Inflammatory macrophage treated with lipopolysaccharide for 4 hours (primary cell): ENCODE results near the gene FCRL6.

ENCODE experiments used
- DNase-seq: peaks from one replicate; pipeline ENCODE4 v3.0.0-alpha.2; 2020

FCRL6 gene

GRCh38 chr1:159800177-159800930 lies 1.8 kb upstream of the FCRL6 start:
- no peak for DNase-seq

DNA sequence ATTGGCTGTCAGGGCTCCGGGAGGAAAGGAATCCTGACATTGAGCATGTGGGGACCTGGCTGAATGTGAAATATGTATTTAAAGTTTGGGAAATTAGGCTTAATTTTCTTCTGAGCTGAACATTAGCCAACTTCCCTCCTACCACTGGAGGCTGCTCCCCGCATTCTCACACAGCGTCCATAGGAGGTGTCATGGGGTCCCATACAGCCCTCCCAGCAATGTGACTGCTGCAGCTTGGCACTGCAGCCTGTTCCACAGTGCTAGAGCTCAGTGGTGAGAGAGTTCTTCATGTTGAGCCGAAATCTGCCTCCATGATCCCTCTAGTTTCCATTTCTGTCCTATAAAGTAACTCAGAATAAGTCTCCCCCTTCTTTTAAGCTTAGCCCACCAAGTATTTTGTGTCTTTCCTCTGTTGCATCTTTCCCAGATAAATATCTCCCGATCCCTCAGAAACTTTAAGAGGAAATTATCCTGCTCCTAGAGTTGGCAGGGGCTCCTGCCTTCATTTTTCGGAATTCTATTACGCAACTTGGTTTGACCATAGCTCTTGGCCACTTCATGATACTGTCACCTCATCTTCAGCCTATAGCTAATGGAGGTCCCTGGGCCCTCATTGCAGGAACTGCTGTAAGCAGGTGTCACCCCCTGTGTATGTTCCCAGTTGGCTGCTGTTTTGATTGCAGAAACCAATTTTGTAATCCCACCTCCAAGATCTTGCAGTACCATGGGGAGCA lies 2.0 kb downstream of the FCRL6 start:
- DNase-seq = no peak

GRCh38 chr1:159804924-159805323 lies 2.8 kb downstream of the FCRL6 start:
- DNase-seq = no peak

DNA sequence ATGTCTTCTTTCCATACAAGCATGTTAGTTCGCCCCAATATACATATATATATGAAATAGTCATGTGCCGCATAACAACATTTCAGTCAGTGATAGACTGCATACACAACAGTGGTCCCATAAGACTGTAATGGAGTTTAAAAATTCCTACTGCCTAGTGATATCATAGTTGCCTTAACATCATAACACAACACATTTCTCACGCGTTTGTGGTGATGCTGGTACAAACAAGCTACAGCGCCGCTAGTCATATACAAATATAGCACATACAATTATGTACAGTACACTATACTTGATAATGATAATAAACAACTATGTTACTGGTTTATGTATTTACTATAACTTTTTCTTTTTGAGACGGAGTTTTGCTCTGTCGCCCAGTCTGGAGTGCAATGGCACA lies 13.8 kb downstream of the FCRL6 start:
- DNase-seq = no peak

DNA sequence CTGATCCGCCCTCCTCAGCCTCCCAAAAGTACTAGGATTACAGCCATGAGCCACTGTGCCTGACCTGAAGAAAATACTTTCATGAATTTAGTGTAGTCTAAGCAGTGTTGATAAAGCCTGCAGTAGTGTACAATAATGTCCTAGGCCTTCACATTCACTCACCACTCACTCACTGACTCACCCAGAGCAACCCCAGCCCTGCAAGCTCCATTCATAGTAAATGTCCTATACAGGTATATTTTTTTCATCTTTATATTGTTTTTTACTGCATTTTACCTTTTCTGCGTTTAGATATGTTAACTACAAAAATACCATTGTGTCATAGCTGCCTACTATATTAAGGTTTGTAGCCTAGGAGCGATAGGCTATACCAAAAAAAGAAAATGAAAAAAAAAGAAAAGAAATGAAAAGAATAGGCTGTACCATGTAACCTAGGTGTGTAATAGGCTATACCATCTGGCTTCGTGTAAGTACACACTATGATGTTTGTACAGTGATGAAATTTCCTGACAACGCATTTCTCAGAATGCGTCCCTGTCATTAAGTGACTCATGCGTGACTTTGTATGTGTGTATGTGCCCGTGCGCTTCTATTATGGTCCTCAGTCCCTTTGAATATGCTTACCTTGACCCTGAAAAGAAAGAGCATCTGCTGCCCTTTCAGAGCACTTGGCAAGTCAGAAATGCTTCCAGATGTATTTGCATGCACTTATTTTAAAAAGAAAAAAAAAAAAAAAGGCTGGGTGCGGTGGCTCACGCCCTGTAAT lies 15.3 kb downstream of the FCRL6 start:
- DNase-seq = peak; percentile 48

DNA sequence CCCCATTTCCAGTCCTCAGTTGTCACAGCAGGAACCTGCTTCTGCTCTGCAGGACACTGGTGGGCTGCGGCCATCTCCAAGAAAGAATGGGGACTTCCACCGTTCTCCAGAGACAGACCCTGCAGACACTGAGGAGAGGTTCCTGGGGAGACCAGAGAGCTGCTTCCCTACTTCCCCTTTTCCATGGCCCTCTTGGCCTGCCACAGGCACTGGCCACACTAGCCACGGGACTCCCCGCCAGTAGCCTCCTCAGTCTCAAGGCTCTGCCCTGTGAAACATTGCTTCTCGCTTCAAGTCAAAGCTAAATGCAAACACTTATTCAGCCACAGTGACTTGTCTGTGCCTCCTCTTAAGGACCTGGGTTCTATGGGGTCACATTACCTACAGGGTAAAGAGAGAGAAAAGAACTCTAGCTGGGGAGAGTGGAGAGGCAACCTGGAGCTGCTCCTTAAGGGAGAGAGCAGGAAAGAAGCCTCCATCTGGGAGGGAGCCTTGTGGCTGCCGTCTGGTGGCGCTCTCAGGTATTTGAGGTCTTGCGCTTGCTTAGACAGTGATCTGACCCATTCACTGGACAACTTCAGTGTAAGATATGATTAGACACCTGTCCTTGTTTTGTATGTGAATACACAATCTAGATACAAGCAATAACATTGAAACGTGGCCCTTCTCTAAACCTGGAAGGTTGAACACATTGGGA lies 19.2 kb downstream of the FCRL6 start:
- peak; percentile 49 for DNase-seq

DNA sequence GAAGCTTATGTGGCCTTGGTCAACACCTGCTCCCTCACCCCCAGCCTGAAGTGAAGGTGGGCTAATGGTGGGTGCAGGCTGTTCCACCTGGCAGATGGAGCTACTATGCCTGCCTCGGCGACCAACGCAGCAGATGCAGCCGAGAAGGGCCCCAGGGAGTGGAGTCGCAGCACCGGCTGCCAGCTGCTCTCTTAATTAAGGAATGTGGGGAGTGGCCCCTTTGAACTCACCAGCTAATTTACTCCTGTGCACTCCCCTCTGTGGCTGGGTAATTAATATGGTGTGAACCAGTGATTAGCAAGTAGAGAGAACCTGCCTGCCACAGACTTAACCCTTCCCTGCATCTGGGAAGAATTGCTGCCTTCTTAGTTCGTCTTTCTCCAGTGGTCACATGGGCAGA lies 21.2 kb downstream of the FCRL6 start:
- DNase-seq = no peak

GRCh38 chr1:159825564-159825963 lies 23.4 kb downstream of the FCRL6 start:
- DNase-seq = no peak

- DNase-seq = peak; percentile 97
These were observed 24.4 kb downstream of the FCRL6 start, which contains the start of gene SLAMF8 for GRCh38 chr1:159826441-159827101. Gene SLAMF8 (plus strand): TSS chr1:159826873. CDS start chr1:159826899, 26 bp downstream.

DNA sequence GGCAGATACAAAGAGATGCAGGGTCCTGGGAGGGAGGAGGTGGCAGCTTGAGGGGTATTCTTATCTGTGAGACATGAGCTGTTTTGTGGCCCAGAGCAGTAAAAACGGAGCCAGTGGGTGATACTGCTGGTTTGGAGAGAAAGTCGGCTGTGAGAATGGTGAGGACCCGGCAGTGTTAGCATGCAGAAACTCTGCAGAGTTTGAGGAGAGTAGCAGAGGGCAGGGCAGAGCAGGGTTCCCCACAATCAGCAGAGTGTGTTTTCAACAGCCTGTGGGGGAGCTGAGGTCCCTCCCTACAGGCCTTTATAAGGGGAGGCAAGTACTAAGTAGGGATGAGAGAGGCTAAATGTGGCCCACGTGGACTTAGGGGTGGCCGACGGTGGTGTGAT lies 24.9 kb downstream of the FCRL6 start:
- no peak for DNase-seq

GRCh38 chr1:159827549-159827948 lies 25.4 kb downstream of the FCRL6 start:
- no peak for DNase-seq

DNA sequence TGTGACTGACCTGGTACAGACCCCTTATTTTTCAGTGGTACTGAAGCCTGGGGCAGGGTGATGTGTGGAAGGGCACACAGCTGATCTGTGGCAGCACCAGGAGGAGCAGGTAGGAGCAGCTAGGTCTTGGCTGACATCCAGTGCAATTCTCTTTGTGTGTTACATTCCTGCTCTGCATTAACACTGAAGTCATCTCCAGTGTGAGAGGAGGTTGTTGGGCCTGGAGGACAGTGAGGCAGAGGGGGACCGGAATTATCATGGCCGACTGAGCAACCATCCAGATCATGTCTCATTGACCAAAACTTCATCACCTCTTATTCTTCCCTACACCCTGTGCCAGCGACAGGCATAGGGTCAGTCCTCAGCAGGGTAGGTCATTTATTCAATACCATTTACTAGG lies 26.0 kb downstream of the FCRL6 start:
- no peak for DNase-seq

GRCh38 chr1:159828581-159829272 lies 26.6 kb downstream of the FCRL6 start:
- DNase-seq = peak; percentile 90

- DNase-seq = peak; percentile 88
These were observed 27.1 kb downstream of the FCRL6 start for GRCh38 chr1:159829273-159829634.

DNA sequence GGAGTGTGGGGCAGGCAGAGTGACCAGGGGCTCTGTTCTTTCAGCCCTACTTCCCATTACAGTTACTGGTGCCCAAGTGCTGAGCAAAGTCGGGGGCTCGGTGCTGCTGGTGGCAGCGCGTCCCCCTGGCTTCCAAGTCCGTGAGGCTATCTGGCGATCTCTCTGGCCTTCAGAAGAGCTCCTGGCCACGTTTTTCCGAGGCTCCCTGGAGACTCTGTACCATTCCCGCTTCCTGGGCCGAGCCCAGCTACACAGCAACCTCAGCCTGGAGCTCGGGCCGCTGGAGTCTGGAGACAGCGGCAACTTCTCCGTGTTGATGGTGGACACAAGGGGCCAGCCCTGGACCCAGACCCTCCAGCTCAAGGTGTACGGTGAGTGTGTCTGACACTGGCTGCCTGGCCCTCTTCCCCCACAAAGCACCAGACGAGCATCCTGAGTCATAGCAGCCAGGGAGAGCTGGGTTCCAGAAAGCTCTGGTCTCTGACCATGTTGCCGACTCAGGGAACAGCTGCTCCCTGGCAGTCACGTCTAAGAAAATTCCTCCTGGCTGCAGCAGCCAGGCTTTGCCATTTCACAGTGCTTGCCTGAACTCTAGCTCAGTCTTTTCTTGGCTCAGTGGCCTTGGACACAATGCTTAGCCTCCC lies 27.8 kb downstream of the FCRL6 start:
- no peak for DNase-seq

- DNase-seq = peak; percentile 86
These were observed 28.6 kb downstream of the FCRL6 start for GRCh38 chr1:159830722-159831121.

GRCh38 chr1:159831412-159832141 lies 29.4 kb downstream of the FCRL6 start:
- DNase-seq = no peak

DNA sequence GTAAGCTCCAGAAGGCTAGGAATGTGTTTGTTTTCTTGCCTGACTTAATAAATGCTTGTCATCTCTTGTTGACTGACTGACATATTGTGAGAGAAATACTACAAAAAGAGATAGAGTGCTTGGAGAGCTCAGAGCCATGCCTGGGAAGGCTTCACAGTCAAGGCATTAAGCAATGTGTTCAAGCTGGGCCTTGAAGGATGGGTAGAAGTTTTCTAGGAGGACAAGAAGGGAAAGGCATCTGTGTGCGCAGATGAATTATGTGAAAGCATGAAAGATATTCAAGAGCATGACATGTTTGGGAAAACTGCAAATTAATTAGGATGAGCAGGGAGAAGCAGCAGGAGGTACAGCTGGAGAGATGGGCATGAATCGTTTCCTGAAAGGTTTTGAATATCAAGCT lies 30.1 kb downstream of the FCRL6 start:
- no peak for DNase-seq

GRCh38 chr1:159835356-159835755 lies 33.2 kb downstream of the FCRL6 start:
- DNase-seq = no peak

- no peak for DNase-seq
These were observed 33.8 kb downstream of the FCRL6 start for GRCh38 chr1:159835862-159836525.
